ENCODE data around the gene GIMAP8. TPM values are rescaled to one million over a fixed set of nuclear protein-coding genes. Genes with fewer than 3 reads are reported as not detected.

The GIMAP8 gene
- total RNA-seq, 2 experiments from 2014 or later: 21.5 to 22.3 TPM

DNA sequence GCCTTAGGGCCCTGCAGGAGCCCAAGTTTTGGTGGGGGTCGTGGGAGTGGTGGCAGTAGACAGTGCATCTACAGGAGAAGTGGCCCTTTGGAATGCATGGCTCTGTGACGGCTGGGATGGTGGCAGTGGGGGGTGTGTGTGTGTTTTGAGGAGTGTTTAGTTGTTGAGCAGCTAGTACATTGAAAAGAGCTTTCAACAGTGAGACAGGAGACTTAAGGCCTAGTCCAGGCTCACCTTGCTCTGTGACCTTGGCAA is 44.2 kb upstream of the GIMAP8 start:
- CTCF ChIA-PET: interaction anchor here (0.8 to 4.7 kb wide), 18 partner anchors 10 to 372 kb away, joined by 3 to 36 read pairs (median 6); partner anchors contain the start of genes GIMAP7 and REPIN1
- DNase-seq (peak; percentile 35), ATAC-seq (peak; percentile 13)
- POLR2A ChIA-PET: interaction anchor here (1.1 to 1.7 kb wide), 4 partner anchors 28 to 162 kb away, joined by 3 to 7 read pairs (median 6); partner anchors contain the start of genes GIMAP7 and REPIN1
- Mint-ChIP-seq H3K4me1 (ENCODE audit: low read depth) (peaks cover 41% of the 10 kb centered on the region), H3K36me3 (ENCODE audit: low read depth) (peaks cover 15% of the 10 kb centered on the region), H3K27ac (peak overlapping the region; percentile 97), H3K9me3 (ENCODE audit: insufficient read depth) (no peaks in the 10 kb centered on the region), H3K4me3 (peak overlapping the region; percentile 94), H3K27me3 (ENCODE audit: low read depth) (no peaks in the 10 kb centered on the region)

DNA sequence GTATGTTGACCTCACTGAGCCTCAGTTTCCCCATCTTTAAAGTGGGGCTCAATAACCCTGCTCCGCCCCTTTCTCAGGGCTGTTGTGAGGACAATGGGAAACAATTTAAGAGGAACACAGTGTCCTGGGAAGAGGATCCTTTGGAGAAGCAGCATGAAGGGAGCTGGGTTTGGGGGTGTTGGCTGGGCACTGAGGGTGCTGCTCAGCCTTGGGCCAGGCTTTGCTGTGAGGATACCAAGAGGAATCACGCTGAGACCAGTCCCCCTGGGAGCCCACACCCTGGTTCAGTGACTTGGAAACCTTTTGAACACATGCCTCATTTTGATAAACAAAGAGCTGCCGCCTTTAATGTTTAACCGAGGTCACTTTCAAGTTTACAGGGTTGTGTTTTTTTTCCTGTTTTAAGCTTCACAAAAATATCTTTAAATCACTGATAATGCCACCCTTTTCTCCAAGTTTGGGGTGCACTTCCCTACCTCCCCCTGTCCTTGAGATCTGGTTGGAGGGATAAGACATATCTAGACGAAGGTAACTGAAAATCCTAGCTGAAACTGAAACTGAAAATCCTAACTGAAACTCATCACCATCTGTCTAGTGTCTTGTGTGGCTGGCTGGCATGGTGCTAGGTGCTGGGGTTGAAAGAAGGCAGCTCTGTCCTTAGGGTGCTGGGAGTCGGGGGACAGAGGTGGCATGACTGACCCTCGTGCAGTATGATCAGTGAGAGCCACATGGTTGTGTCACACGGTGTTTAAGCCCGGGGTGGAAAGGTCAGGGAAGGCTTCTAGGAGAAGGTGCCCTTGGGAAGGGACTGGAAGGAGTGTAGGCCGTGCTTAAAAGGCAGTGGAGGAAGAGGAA is 43.6 kb upstream of the GIMAP8 start:
- Mint-ChIP-seq H3K9me3 (ENCODE audit: insufficient read depth) (no peaks in the 10 kb centered on the region), H3K4me1 (ENCODE audit: low read depth) (peaks cover 38% of the 10 kb centered on the region), H3K27me3 (ENCODE audit: low read depth) (no peaks in the 10 kb centered on the region), H3K36me3 (ENCODE audit: low read depth) (peaks cover 17% of the 10 kb centered on the region), H3K4me3 (peak overlapping the region; percentile 94), H3K27ac (peak overlapping the region; percentile 97)
- POLR2A ChIA-PET: interaction anchor here (0.6 to 1.7 kb wide), 8 partner anchors 13 to 161 kb away, joined by 3 to 7 read pairs (median 4); partner anchors contain the start of genes ACTR3C, GIMAP7, LRRC61 and REPIN1
- ATAC-seq: peak; percentile 58
- CTCF ChIA-PET: interaction anchor here (0.7 to 4.7 kb wide), 21 partner anchors 9 to 372 kb away, joined by 3 to 36 read pairs (median 5); partner anchors contain the start of gene GIMAP7
- peak; percentile 66 for DNase-seq

DNA sequence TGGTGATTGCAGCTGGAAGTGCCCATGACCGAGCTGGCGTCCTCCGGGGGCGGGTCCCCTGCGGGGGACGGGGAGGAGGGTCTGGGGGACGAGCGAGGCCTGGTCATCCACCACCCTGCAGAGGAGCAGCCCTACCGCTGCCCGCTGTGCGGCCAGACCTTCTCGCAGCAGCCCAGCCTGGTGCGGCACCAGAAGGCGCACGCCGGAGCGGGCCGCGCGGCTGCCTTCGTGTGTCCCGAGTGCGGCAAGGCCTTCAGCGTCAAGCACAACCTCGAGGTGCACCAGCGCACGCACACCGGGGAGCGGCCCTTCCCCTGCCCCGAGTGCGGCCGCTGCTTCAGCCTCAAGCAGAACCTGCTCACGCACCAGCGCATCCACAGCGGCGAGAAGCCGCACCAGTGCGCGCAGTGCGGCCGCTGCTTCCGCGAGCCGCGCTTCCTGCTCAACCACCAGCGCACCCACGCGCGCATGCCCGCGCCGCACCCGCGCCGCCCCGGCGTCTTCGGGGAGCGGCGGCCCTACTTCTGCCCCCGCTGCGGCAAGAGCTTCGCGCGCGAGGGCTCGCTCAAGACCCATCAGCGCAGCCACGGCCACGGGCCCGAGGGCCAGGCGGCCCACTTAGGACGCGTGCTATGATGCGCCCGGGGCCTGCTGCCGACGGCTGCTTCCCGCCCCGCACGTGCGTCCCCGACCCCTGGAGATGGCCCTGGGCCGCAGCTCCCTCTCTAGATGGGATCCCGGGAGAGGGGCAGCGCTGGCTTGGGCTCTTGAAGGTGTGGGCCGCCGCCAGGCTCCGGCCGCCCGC is 42.6 kb upstream of the GIMAP8 start:
- no peaks in the 10 kb centered on the region for H3K27me3 Mint-ChIP-seq (ENCODE audit: low read depth)
- no peak overlapping the region for H3K4me3 Mint-ChIP-seq
- peaks cover 36% of the 10 kb centered on the region for H3K4me1 Mint-ChIP-seq (ENCODE audit: low read depth)
- ChIA-PET POLR2A (interaction anchor here (0.6 to 1.0 kb wide), 4 partner anchors 30 to 1119 kb away, joined by 3 to 4 read pairs (median 4); partner anchors contain the start of genes ACTR3C and LRRC61), CTCF (interaction anchor here (1.0 to 4.7 kb wide), 14 partner anchors 11 to 348 kb away, joined by 3 to 36 read pairs (median 6); no protein-coding TSS in a partner anchor)
- no peaks in the 10 kb centered on the region for H3K9me3 Mint-ChIP-seq (ENCODE audit: insufficient read depth)
- DNase-seq (no peak), ATAC-seq (no peak)
- peaks cover 17% of the 10 kb centered on the region for H3K36me3 Mint-ChIP-seq (ENCODE audit: low read depth)
- H3K27ac Mint-ChIP-seq: no peak overlapping the region

DNA sequence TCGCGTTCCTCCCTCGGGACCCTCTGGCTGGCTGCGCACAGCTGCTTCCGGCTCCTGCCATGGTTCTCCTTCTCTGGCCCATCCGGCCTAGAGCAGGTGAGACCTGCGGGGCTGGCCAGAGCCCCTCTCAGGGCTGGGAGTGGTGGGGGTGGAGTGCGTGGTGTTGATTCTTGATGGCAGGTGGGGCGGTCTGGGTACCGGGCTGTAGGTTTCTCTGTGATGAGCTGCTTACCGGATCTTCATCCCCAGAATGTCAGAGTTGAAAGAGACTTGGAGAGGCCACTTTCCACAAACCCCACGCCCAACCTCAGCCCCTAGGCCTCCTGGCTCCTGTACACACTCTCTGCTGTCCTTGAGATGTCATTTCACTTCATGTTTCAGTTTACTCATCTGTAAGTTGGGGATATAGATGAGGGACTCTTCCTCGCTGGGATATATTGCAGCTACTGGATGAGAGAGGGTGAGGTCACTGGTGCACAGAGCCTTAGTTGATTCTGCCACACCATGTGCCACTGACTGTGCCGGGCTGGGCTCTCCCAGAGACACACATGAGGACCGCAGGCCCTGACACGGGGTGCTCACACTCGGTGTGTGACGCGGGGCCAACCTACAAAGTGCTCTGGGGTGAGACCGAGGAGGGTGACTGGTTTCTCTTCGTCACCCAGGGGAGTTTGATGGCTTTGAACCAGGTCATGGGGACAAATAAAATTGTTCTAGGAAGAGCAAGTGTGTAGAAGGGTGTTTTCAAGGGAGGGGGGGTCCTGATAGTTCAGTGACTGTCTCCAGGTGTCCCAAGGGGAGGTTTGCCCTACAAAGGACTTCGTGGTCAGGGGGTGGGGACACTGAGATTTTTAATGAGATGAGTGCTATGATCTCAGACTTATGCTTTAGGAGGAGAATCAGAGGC is 41.8 kb upstream of the GIMAP8 start:
- peaks cover 32% of the 10 kb centered on the region for H3K4me1 Mint-ChIP-seq (ENCODE audit: low read depth)
- DNase-seq (no peak), ATAC-seq (no peak)
- POLR2A ChIA-PET: interaction anchor here (0.6 to 0.7 kb wide), 3 partner anchors 19 to 1118 kb away, joined by 3 read pairs; no protein-coding TSS in a partner anchor
- no peaks in the 10 kb centered on the region for H3K27me3 Mint-ChIP-seq (ENCODE audit: low read depth)
- H3K9me3 Mint-ChIP-seq (ENCODE audit: insufficient read depth): no peaks in the 10 kb centered on the region
- peak overlapping the region; percentile 58 for H3K27ac Mint-ChIP-seq
- CTCF ChIA-PET: interaction anchor here (1.2 to 4.7 kb wide), 3 partner anchors 10 to 40 kb away, joined by 3 to 35 read pairs (median 5); no protein-coding TSS in a partner anchor
- H3K4me3 Mint-ChIP-seq: no peak overlapping the region
- H3K36me3 Mint-ChIP-seq (ENCODE audit: low read depth): peaks cover 17% of the 10 kb centered on the region

DNA sequence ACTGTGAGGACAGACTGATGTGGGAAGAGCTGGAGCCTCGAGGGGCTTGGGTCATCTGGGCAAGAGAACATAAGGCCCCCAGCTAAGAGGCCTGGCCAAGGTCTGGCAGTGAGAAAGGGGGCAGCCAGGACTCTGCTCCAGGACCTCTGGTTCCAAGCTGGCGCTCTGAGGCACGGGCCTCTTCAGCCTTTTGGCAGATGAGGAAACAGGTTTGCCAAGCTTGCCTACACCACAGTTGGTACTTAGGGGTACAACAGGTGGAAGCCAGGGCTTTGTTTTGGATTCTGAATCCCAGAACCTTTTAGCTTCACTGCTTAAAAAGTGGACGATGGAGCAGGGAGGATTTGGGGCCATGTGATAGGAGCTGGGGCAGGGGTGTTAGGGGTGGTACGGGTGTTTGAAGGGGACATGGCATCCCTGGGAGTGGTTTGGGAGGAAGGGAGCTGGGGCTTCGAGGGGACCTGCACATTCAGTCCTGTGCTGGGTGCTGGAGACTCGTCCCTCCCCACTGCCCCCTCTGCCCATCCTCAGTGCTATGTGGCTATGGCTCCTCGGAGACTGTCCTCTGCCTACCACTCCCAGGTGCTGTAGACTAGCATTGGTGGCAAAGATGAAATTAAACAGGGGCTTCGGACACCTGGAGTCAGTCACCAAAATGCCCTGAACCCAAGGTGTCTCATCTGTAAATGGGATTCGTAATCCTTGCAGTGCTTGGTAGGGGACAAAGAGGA is 41.0 kb upstream of the GIMAP8 start:
- no peak for ATAC-seq
- Mint-ChIP-seq H3K9me3 (ENCODE audit: insufficient read depth) (no peaks in the 10 kb centered on the region), H3K4me3 (no peak overlapping the region), H3K27me3 (ENCODE audit: low read depth) (no peaks in the 10 kb centered on the region), H3K27ac (no peak overlapping the region), H3K4me1 (ENCODE audit: low read depth) (peaks cover 24% of the 10 kb centered on the region), H3K36me3 (ENCODE audit: low read depth) (peaks cover 17% of the 10 kb centered on the region)
- ChIA-PET CTCF (interaction anchor here (1.2 to 4.7 kb wide), 2 partner anchors 10 to 39 kb away, joined by 3 to 35 read pairs; no protein-coding TSS in a partner anchor), POLR2A (interaction anchor here (0.7 kb wide), 1 partner anchor 20 kb away, joined by 3 read pairs; no protein-coding TSS in a partner anchor)
- no peak for DNase-seq

DNA sequence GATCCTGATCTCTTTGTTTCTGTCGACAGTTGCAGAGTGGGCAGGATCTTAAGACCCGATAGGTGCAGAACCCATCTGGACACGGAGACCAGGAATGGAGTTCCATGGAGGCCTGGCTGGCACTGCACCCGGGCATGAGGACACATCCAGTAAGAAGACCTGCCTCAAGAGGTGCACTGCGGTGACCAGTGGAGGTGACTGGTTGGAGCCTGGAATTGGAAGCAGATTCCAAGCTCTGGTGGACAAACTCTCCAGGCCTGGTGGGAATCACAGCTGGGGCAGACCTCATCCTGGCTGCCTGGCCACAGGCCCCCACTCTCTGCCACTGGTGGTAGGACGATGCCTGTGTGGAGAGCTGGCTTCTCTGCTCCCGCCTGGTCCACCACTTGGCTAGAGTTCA is 40.3 kb upstream of the GIMAP8 start:
- no peaks in the 10 kb centered on the region for H3K27me3 Mint-ChIP-seq (ENCODE audit: low read depth)
- H3K36me3 Mint-ChIP-seq (ENCODE audit: low read depth): peaks cover 17% of the 10 kb centered on the region
- no peaks in the 10 kb centered on the region for H3K9me3 Mint-ChIP-seq (ENCODE audit: insufficient read depth)
- peaks cover 22% of the 10 kb centered on the region for H3K4me1 Mint-ChIP-seq (ENCODE audit: low read depth)
- no peak for ATAC-seq
- CTCF ChIA-PET: interaction anchor here (1.2 kb wide), 1 partner anchor 39 kb away, joined by 3 read pairs; no protein-coding TSS in a partner anchor
- peak overlapping the region; percentile 20 for H3K27ac Mint-ChIP-seq
- DNase-seq: no peak
- H3K4me3 Mint-ChIP-seq: no peak overlapping the region
- POLR2A ChIA-PET: no interaction called here

DNA sequence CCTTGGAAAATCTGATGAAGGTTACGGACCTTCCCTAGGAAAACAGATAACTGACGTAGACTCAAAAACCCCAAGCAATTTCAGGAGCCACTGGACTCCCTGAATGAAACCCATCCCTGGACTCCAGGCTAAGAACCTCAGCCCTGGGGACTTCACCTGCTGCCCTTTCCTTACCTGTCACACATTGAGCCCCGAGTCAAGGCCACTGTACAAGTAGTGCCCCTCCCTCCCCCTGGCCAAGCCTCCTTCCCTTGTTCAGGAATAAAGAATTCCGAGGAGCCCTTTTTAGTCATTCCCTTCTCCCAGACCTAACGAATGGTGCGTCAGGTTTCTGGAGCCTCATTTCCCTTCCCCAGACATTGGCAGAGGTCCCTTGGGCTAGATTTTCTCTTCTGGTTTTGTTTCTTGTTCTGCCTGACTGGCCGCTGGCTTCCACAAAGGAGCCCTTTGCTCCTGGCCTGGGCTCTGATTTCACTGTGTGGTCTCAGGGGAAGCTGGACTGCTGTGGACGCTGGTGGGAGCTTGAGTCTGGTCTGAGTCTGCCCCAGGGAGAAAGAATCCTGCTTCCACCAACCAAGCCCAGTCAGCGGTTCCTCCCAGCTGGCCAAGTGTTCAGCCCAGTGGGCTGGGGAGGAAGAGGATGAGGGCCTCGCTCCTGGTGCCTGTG is 39.6 kb upstream of the GIMAP8 start:
- ChIA-PET CTCF (interaction anchor here (0.6 to 0.7 kb wide), 2 partner anchors 275 to 735 kb away, joined by 3 read pairs; partner anchors contain the start of gene GIMAP2), POLR2A (no interaction called here)
- H3K4me3 Mint-ChIP-seq: no peak overlapping the region
- ATAC-seq (no peak), DNase-seq (no peak)
- peaks cover 15% of the 10 kb centered on the region for H3K36me3 Mint-ChIP-seq (ENCODE audit: low read depth)
- peaks cover 20% of the 10 kb centered on the region for H3K4me1 Mint-ChIP-seq (ENCODE audit: low read depth)
- no peaks in the 10 kb centered on the region for H3K9me3 Mint-ChIP-seq (ENCODE audit: insufficient read depth)
- no peaks in the 10 kb centered on the region for H3K27me3 Mint-ChIP-seq (ENCODE audit: low read depth)
- peak overlapping the region; percentile 18 for H3K27ac Mint-ChIP-seq

DNA sequence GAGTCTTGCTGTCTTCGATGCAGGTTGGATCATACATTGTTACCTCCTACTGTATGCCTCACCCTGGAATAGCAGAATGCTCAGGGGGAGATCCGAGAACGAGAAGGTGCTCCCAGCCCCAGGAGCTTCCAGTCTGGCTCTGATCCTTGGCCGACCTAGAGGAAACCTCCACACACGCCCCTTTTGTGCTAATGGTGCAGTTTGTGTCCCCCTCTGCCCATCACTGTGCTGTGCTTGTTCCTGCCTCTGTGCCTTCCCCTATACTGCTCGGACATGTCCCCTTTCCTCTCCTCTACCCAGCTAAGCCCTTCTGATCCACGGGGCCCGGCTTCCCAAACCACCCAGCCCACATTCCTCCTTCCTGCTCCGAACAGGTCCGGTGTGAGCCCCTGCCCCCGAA is 38.8 kb upstream of the GIMAP8 start:
- Mint-ChIP-seq H3K27me3 (ENCODE audit: low read depth) (no peaks in the 10 kb centered on the region), H3K4me3 (no peak overlapping the region), H3K4me1 (ENCODE audit: low read depth) (peaks cover 13% of the 10 kb centered on the region), H3K36me3 (ENCODE audit: low read depth) (peaks cover 15% of the 10 kb centered on the region), H3K9me3 (ENCODE audit: insufficient read depth) (no peaks in the 10 kb centered on the region), H3K27ac (no peak overlapping the region)
- POLR2A ChIA-PET: interaction anchor here (0.6 kb wide), 1 partner anchor 45 kb away, joined by 3 read pairs; no protein-coding TSS in a partner anchor
- ATAC-seq: no peak
- CTCF ChIA-PET: interaction anchor here (0.6 to 0.7 kb wide), 2 partner anchors 274 to 736 kb away, joined by 3 read pairs; partner anchors contain the start of gene GIMAP2
- no peak for DNase-seq

DNA sequence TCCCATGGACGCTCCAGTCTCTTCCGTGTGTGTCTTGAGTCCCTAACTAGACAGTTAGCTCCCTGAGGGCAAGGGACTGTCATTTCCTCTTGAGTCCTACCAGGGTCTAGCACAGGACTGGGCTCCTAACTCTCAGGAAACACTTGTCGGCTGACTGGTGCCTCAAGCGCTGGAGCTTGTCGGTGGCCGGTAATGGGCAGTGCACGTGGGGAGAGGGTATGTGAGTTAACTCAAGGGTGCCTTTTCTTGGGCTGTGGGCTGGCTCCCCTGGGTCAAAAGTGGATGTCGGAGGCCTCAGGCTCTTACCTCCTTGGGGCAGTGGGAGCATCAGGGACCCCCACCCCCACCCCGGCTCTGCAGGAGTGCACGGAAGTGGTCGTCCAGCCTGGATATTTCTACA is 38.4 kb upstream of the GIMAP8 start:
- H3K4me3 Mint-ChIP-seq: no peak overlapping the region
- no peaks in the 10 kb centered on the region for H3K27me3 Mint-ChIP-seq (ENCODE audit: low read depth)
- peaks cover 14% of the 10 kb centered on the region for H3K36me3 Mint-ChIP-seq (ENCODE audit: low read depth)
- ChIA-PET POLR2A (interaction anchor here (0.6 kb wide), 1 partner anchor 45 kb away, joined by 3 read pairs; no protein-coding TSS in a partner anchor), CTCF (no interaction called here)
- H3K4me1 Mint-ChIP-seq (ENCODE audit: low read depth): peaks cover 10% of the 10 kb centered on the region
- ATAC-seq: no peak
- H3K9me3 Mint-ChIP-seq (ENCODE audit: insufficient read depth): no peaks in the 10 kb centered on the region
- no peak for DNase-seq
- H3K27ac Mint-ChIP-seq: no peak overlapping the region
